ENCODE results near the gene MACROD2. TPM values are rescaled to one million over a fixed set of nuclear protein-coding genes. Genes with fewer than 3 reads are reported as not detected.

The MACROD2 gene
- total RNA-seq, 1 experiment from 2014 or later, result 1.6 TPM

DNA sequence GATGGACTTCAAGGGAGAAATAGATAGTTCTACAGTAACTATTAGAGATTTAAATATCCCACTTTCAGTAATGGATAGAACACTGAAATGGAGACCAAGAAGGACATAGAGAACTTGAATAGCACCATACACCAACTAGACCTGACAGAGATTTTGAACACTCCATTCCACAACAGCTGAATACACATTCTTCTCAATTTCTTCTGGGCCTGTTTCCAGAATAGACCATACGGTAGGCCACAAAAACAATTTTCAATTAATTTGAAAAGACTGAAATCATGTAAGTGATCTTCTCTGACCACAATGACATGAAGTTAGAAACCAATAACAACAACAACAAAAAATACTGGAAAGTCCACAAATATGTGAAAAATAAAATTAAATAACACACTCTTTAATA is 1321.2 kb downstream of the MACROD2 start:
- Histone ChIP-seq H2AK5ac (ENCODE audit: insufficient read length, low read length) (no peak overlapping the region), H3K23ac (ENCODE audit: insufficient read length, low read depth, low read length) (no peak overlapping the region), H3K79me1 (ENCODE audit: insufficient read depth, low read depth, low read length, poor library complexity, severe bottlenecking) (no peaks in the 10 kb centered on the region), H3K4me1 (ENCODE audit: insufficient read depth, low read length) (no peaks in the 10 kb centered on the region; the same call in 1 of the 2 replicates), H2AFZ (ENCODE audit: low read length) (no peak overlapping the region), H3K56ac (ENCODE audit: insufficient read length, low read depth, low read length) (no peak overlapping the region), H3T11ph (ENCODE audit: low read length) (no peak overlapping the region), H3K23me2 (ENCODE audit: insufficient read length, low read depth, low read length, poor library complexity, severe bottlenecking) (no peaks in the 10 kb centered on the region), H4K5ac (ENCODE audit: insufficient read length, low read depth, low read length) (no peak overlapping the region), H3K18ac (ENCODE audit: insufficient read length, low read depth, low read length) (no peak overlapping the region), H4K20me1 (ENCODE audit: control insufficient read depth, insufficient read depth, insufficient read length) (no peaks in the 10 kb centered on the region), H2BK120ac (ENCODE audit: low read depth, low read length, poor library complexity, severe bottlenecking) (no peak overlapping the region), H2BK20ac (ENCODE audit: low read depth, low read length, poor library complexity, severe bottlenecking) (no peak overlapping the region), H3K79me2 (ENCODE audit: insufficient read depth, low read length) (no peaks in the 10 kb centered on the region), H2BK12ac (ENCODE audit: insufficient read length, low read depth, low read length) (no peak overlapping the region), H2BK5ac (ENCODE audit: insufficient read length, low read length) (no peak overlapping the region), H3K14ac (ENCODE audit: insufficient read depth, low read length) (no peak overlapping the region), H3K4me2 (ENCODE audit: insufficient read depth, insufficient read length, low read length) (no peak overlapping the region), H3K9ac (ENCODE audit: extremely low read depth, insufficient read length, low read length) (no peak overlapping the region), H3K4ac (ENCODE audit: low read depth, low read length) (no peak overlapping the region), H3K27ac (ENCODE audit: insufficient read length, low read depth, low read length) (no peak overlapping the region), H2BK15ac (ENCODE audit: low read depth, low read length) (no peak overlapping the region), H4K91ac (ENCODE audit: insufficient read length, low read depth, low read length) (no peak overlapping the region), H3K27me3 (ENCODE audit: insufficient read depth, low read length) (no peaks in the 10 kb centered on the region), H3K9me3 (ENCODE audit: control insufficient read depth, low read depth, low read length) (no peaks in the 10 kb centered on the region), H4K8ac (replicated peaks; ENCODE audit: insufficient read length, low read depth, low read length) (no peak overlapping the region)
- Mint-ChIP-seq H3K4me1 (peaks cover 6 to 7% of the 10 kb centered on the region in 2 experiments), H3K9me3 (peaks cover 0 to 2% of the 10 kb centered on the region in 2 experiments; a peak in 2 of 5 replicates), H3K27me3 (ENCODE audit: low read depth) (no peaks in the 10 kb centered on the region; the same call in 1 of the 2 replicates), H3K4me3 (no peak overlapping the region), H3K36me3 (ENCODE audit: insufficient read depth in 1 of 3, low read depth in 3 of 3) (no peaks in the 10 kb centered on the region), H3K27ac (no peak overlapping the region)
- no peak for DNase-seq
- WGBS (ENCODE audit: extremely low coverage, insufficient read length, low lambda C conversion rate), result no CpG with 5 or more reads among the region's 1 CpG
- TF ChIP-seq, protein P1, sequence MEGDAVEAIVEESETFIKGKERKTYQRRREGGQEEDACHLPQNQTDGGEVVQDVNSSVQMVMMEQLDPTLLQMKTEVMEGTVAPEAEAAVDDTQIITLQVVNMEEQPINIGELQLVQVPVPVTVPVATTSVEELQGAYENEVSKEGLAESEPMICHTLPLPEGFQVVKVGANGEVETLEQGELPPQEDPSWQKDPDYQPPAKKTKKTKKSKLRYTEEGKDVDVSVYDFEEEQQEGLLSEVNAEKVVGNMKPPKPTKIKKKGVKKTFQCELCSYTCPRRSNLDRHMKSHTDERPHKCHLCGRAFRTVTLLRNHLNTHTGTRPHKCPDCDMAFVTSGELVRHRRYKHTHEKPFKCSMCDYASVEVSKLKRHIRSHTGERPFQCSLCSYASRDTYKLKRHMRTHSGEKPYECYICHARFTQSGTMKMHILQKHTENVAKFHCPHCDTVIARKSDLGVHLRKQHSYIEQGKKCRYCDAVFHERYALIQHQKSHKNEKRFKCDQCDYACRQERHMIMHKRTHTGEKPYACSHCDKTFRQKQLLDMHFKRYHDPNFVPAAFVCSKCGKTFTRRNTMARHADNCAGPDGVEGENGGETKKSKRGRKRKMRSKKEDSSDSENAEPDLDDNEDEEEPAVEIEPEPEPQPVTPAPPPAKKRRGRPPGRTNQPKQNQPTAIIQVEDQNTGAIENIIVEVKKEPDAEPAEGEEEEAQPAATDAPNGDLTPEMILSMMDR (conservative IDR thresholded peaks at IDR 0.05), result no peak

Data from H9 (cell line).